K562 (cell line): ENCODE data around the gene GPER1. TPM values are rescaled to one million over a fixed set of nuclear protein-coding genes. Genes with fewer than 3 reads are reported as not detected.

ENCODE experiments used
- ADNP ChIP-seq: fragments of 200-800 bp; sonication (Bioruptor generic); IDR thresholded peaks from 2 replicates; pipeline ENCODE4 v1.6.1; 2016; ENCODE audit warnings: missing genetic modification characterization, missing compliant biosample characterization
- BACH1 ChIP-seq: fragments of 200-800 bp; sonication (Bioruptor generic); IDR thresholded peaks from 2 replicates; pipeline ENCODE4 v1.6.1; 2016; ENCODE audit warnings: missing genetic modification characterization, missing compliant biosample characterization
- BRF1 ChIP-seq: IDR thresholded peaks from 3 replicates; pipeline ENCODE4 v1.6.1; 2011; ENCODE audit warnings: borderline replicate concordance, mild to moderate bottlenecking; ENCODE audit not compliant: insufficient read length; ENCODE audit errors: extremely low read depth
- DDX20 ChIP-seq: fragments of 450-650 bp; IDR thresholded peaks from 2 replicates; pipeline ENCODE4 v1.6.1; 2016; ENCODE audit warnings: missing genetic modification characterization, low read depth, mild to moderate bottlenecking, missing compliant biosample characterization, moderate library complexity
- DLX4 ChIP-seq: fragments of 250-450 bp; sonication (Bioruptor Pico); IDR thresholded peaks from 2 replicates; pipeline ENCODE4 v1.6.1; 2021; ENCODE audit warnings: mild to moderate bottlenecking
- ELK3 ChIP-seq: fragments of 450-650 bp; formaldehyde crosslinking; IDR thresholded peaks from 2 replicates; pipeline ENCODE4 v1.4.0; 2020; ENCODE audit warnings: mild to moderate bottlenecking
- HLTF ChIP-seq: fragments of 450-650 bp; IDR thresholded peaks from 2 replicates; pipeline ENCODE4 v1.6.1; 2016
- HNRNPLL ChIP-seq: fragments of 200-400 bp; formaldehyde crosslinking; IDR thresholded peaks from 2 replicates; pipeline ENCODE4 v1.6.1; 2017; ENCODE audit warnings: low read length, low read depth, mild to moderate bottlenecking; ENCODE audit not compliant: poor library complexity, severe bottlenecking
- KDM2B ChIP-seq: fragments of 250-450 bp; sonication (Bioruptor Pico); IDR thresholded peaks from 2 replicates; pipeline ENCODE4 v1.8.0; 2021; ENCODE audit warnings: mild to moderate bottlenecking, moderate library complexity
- NFE2L1 ChIP-seq: fragments of 450-650 bp; IDR thresholded peaks from 2 replicates; pipeline ENCODE4 v1.6.1; 2016; ENCODE audit warnings: missing genetic modification characterization, low read depth, mild to moderate bottlenecking, missing compliant biosample characterization, moderate library complexity, borderline replicate concordance
- NFRKB ChIP-seq: fragments of 450-650 bp; IDR thresholded peaks from 2 replicates; pipeline ENCODE4 v1.6.1; 2016; ENCODE audit warnings: low read depth
- TAF1 ChIP-seq: IDR thresholded peaks from 2 replicates; pipeline ENCODE4 v1.6.1; 2011; ENCODE audit warnings: mild to moderate bottlenecking, low read length, moderate library complexity; ENCODE audit not compliant: insufficient read depth, control insufficient read depth, severe bottlenecking; ENCODE audit errors: extremely low read depth
- ZNF140 ChIP-seq: fragments of 250-450 bp; sonication (Bioruptor Pico); IDR thresholded peaks from 2 replicates; pipeline ENCODE4 v1.8.0; 2021; ENCODE audit warnings: moderate library complexity, mild to moderate bottlenecking, inconsistent platforms
- polyA plus RNA-seq, 8 experiments: library from polyadenylated mRNA; depleted of rRNA in 4 of 8; stranded (reverse) in 5 of 8; unstranded in 3 of 8; fragments of >200 nt; fragmentation: Nextera tagmentation in 2 of 8; fragmentation: Illumina TruSeq in 1 of 8; extraction: Ambion mirVana in 2 of 8; extraction: Trizol in 1 of 8; gene quantifications; 2 replicates each; pipeline versions ENCODE4 v1.2.1 to v1.2.3, GENCODE V29; 2011 to 2014; ENCODE audit warnings: inconsistent platforms in 1 of 8, missing spikeins in 1 of 8
- total RNA-seq, 7 experiments: library from RNA; depleted of rRNA in 6 of 7; stranded (reverse); fragments of >200 nt in 6 of 7; fragmentation: Illumina TruSeq in 2 of 7; extraction: Trizol in 2 of 7; gene quantifications; 2 replicates each; pipeline versions ENCODE4 v1.2.1 to v1.2.3, GENCODE V29; 2011 to 2021; ENCODE audit warnings: low replicate concordance in 1 of 7
- TF ChIP-seq, protein P1 (sequence below): fragments of 250-450 bp; sonication (Bioruptor Pico); IDR thresholded peaks from 2 replicates; pipeline ENCODE4 v1.4.0; 2020; ENCODE audit warnings: mild to moderate bottlenecking, moderate library complexity, borderline replicate concordance
- TF ChIP-seq, protein P2 (sequence below): fragments of 450-650 bp; formaldehyde crosslinking; IDR thresholded peaks from 2 replicates; pipeline ENCODE4 v1.4.0; 2020; ENCODE audit warnings: mild to moderate bottlenecking, moderate library complexity
- TF ChIP-seq, protein P3 (sequence below): fragments of 450-650 bp; IDR thresholded peaks from 2 replicates; pipeline ENCODE4 v1.6.1; 2016; ENCODE audit warnings: antibody characterized with exemption

GPER1 gene
- total and polyA plus RNA-seq, 9 of the 15 experiments (the other 6 are each of a cell fraction or from before 2014, with no cell fraction given), result 0.04 to 0.09 (median 0.08) TPM; not detected in 6

GRCh38 chr7:1044189-1045068 is 43.5 kb upstream of the GPER1 start, which contains the start of gene GPR146 (continued):
- TF ChIP-seq, protein P1, sequence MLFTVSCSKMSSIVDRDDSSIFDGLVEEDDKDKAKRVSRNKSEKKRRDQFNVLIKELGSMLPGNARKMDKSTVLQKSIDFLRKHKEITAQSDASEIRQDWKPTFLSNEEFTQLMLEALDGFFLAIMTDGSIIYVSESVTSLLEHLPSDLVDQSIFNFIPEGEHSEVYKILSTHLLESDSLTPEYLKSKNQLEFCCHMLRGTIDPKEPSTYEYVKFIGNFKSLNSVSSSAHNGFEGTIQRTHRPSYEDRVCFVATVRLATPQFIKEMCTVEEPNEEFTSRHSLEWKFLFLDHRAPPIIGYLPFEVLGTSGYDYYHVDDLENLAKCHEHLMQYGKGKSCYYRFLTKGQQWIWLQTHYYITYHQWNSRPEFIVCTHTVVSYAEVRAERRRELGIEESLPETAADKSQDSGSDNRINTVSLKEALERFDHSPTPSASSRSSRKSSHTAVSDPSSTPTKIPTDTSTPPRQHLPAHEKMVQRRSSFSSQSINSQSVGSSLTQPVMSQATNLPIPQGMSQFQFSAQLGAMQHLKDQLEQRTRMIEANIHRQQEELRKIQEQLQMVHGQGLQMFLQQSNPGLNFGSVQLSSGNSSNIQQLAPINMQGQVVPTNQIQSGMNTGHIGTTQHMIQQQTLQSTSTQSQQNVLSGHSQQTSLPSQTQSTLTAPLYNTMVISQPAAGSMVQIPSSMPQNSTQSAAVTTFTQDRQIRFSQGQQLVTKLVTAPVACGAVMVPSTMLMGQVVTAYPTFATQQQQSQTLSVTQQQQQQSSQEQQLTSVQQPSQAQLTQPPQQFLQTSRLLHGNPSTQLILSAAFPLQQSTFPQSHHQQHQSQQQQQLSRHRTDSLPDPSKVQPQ (CRISPR knock-in tag), result no peak
- TF ChIP-seq HNRNPLL, result no peak
- TF ChIP-seq KDM2B, result no peak
- TF ChIP-seq, protein P2, sequence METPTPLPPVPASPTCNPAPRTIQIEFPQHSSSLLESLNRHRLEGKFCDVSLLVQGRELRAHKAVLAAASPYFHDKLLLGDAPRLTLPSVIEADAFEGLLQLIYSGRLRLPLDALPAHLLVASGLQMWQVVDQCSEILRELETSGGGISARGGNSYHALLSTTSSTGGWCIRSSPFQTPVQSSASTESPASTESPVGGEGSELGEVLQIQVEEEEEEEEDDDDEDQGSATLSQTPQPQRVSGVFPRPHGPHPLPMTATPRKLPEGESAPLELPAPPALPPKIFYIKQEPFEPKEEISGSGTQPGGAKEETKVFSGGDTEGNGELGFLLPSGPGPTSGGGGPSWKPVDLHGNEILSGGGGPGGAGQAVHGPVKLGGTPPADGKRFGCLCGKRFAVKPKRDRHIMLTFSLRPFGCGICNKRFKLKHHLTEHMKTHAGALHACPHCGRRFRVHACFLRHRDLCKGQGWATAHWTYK (CRISPR knock-in tag), result peak; percentile 52; the same call in 1 of the 2 replicates
- no peak for TF ChIP-seq TAF1
- no peak for TF ChIP-seq ZNF140 (CRISPR knock-in tag)
- TF ChIP-seq ELK3 (CRISPR knock-in tag), result no peak
- peak; percentile 99 for TF ChIP-seq BACH1 (tag)
- TF ChIP-seq, protein P3, sequence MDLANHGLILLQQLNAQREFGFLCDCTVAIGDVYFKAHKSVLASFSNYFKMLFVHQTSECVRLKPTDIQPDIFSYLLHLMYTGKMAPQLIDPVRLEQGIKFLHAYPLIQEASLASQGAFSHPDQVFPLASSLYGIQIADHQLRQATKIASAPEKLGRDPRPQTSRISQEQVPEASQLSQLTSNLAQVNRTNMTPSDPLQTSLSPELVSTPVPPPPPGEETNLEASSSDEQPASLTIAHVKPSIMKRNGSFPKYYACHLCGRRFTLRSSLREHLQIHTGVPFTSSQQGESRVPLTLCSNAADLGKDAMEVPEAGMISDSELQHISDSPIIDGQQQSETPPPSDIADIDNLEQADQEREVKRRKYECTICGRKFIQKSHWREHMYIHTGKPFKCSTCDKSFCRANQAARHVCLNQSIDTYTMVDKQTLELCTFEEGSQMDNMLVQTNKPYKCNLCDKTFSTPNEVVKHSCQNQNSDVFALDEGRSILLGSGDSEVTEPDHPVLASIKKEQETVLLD, result no peak
- no peak for TF ChIP-seq NFRKB
- TF ChIP-seq DDX20, result no peak
- TF ChIP-seq BRF1, result no peak
- TF ChIP-seq NFE2L1 (tag), result peak; percentile 36; the same call in 1 of the 2 replicates
- TF ChIP-seq ADNP (tag), result no peak
- TF ChIP-seq DLX4 (CRISPR knock-in tag), result no peak
- TF ChIP-seq HLTF, result no peak
